Uterus (tissue), 2 donors: ENCODE measurements around the gene BAK1.

Experiments used
- POLR2A ChIP-seq, 2 donors: fragments of 450-650 bp; IDR thresholded peaks; one replicate each; pipeline ENCODE4 v1.6.1; 2016; ENCODE audit warnings: antibody characterized with exemption in 2 of 2, mild to moderate bottlenecking in 1 of 2, moderate library complexity in 1 of 2
- TF ChIP-seq, protein P1 (sequence below), 4 experiments: fragments of 200-600 bp in 2 of 4; fragments of 450-650 bp in 2 of 4; sonication (generic) in 2 of 4; IDR thresholded peaks; one replicate each; pipeline ENCODE4 v1.5.1; 2016 to 2019; ENCODE audit warnings: antibody characterized with exemption in 4 of 4, mild to moderate bottlenecking in 2 of 4, moderate library complexity in 1 of 4

DNA sequence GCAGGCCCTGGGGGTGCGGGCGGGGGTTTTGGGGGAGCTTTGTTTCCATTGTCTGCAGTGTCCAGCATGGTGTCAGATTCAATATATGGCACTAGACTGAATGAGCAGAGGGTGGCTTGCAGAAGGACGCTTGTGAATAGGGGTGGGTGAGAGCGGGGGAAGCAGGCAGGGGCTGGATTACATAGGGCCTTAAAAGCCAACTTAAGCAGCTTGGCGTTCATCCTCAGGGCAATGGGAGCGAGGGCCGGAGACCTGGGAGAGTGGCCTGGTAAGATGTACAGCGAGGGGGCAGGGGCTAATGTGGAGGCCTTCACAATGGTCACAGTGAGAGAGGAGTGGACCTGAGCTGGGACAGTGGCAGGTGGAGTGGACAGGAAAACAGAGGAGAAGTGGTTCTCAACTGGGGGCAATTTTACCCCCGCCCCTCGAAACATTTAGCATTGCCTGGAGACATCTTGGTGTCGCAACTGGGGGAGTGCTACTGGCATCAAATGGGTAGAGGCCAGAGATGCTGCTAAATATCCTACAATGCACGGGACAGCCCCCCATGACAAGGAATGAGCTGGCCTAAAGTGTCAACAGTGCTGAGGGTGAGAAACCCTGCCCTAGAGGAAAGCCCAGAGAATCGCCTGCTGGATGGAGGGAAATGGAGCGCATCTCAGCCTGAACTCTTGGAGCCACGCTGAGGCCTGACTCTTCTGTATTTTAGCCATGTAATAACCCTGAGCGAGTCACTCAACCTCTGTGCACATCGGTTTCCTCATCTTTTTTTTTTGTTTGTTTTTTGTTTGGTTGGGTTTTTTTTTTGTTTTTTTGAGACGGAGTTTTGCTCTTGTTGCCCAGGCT lies 15.1 kb upstream of the BAK1 start:
- TF ChIP-seq, protein P1, sequence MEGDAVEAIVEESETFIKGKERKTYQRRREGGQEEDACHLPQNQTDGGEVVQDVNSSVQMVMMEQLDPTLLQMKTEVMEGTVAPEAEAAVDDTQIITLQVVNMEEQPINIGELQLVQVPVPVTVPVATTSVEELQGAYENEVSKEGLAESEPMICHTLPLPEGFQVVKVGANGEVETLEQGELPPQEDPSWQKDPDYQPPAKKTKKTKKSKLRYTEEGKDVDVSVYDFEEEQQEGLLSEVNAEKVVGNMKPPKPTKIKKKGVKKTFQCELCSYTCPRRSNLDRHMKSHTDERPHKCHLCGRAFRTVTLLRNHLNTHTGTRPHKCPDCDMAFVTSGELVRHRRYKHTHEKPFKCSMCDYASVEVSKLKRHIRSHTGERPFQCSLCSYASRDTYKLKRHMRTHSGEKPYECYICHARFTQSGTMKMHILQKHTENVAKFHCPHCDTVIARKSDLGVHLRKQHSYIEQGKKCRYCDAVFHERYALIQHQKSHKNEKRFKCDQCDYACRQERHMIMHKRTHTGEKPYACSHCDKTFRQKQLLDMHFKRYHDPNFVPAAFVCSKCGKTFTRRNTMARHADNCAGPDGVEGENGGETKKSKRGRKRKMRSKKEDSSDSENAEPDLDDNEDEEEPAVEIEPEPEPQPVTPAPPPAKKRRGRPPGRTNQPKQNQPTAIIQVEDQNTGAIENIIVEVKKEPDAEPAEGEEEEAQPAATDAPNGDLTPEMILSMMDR (IDR thresholded peaks at IDR 0.05), result no peak
- no peak for TF ChIP-seq POLR2A (IDR thresholded peaks at IDR 0.05)
